Loucy (cell line): ENCODE results near the gene APBB2.

Experiments used
- H2AFZ ChIP-seq: fragments of 200-600 bp; sonication (generic); 2 replicates; pipeline ENCODE4 v1.6.0; 2016; ENCODE audit warnings: antibody characterized with exemption, mild to moderate bottlenecking, low read length, moderate library complexity
- H3F3A ChIP-seq: fragments of 200-600 bp; 2 replicates; pipeline ENCODE4 v1.6.0; 2016; ENCODE audit warnings: antibody characterized with exemption, low read depth, mild to moderate bottlenecking
- H3K27me3 ChIP-seq: fragments of 200-600 bp; sonication (generic); 2 replicates; pipeline ENCODE4 v1.6.1; 2014; ENCODE audit warnings: low read length, mild to moderate bottlenecking; ENCODE audit not compliant: insufficient read depth, poor library complexity, severe bottlenecking
- H3K36me3 ChIP-seq: fragments of 200-600 bp; sonication (generic); 2 replicates; pipeline ENCODE4 v1.6.1; 2016; ENCODE audit warnings: low read length; ENCODE audit not compliant: insufficient read depth
- H3K4me1 ChIP-seq: fragments of 200-600 bp; sonication (generic); 2 replicates; pipeline ENCODE4 v1.5.1; 2014; ENCODE audit warnings: low read length, mild to moderate bottlenecking; ENCODE audit not compliant: insufficient read depth, poor library complexity, severe bottlenecking
- H3K4me2 ChIP-seq: fragments of 200-600 bp; sonication (generic); 2 replicates; pipeline ENCODE4 v1.6.0; 2014; ENCODE audit warnings: antibody characterized with exemption, low read length, low read depth, mild to moderate bottlenecking; ENCODE audit not compliant: poor library complexity, severe bottlenecking
- H3K4me3 ChIP-seq: fragments of 200-600 bp; sonication (generic); 2 replicates; pipeline ENCODE4 v1.5.1; 2014; ENCODE audit warnings: low read length, mild to moderate bottlenecking, mixed read lengths; ENCODE audit not compliant: poor library complexity, severe bottlenecking
- H3K79me2 ChIP-seq: fragments of 200-600 bp; sonication (generic); 2 replicates; pipeline ENCODE4 v1.6.1; 2014; ENCODE audit warnings: low read length; ENCODE audit not compliant: insufficient read depth
- H3K9ac ChIP-seq: fragments of 200-600 bp; sonication (generic); 2 replicates; pipeline ENCODE4 v1.6.0; 2014; ENCODE audit warnings: mild to moderate bottlenecking, low read depth, low read length, moderate library complexity; ENCODE audit not compliant: poor library complexity, severe bottlenecking
- H3K9me2 ChIP-seq: fragments of 200-600 bp; sonication (generic); replicated peaks from 2 replicates; pipeline ENCODE4 v1.6.1; 2016; ENCODE audit warnings: low read depth, low read length, mixed read lengths
- H3K9me3 ChIP-seq: fragments of 200-600 bp; sonication (generic); 2 replicates; pipeline ENCODE4 v1.6.1; 2014; ENCODE audit warnings: mild to moderate bottlenecking, antibody characterized with exemption, low read length, low read depth; ENCODE audit not compliant: insufficient read depth
- H4K20me1 ChIP-seq: fragments of 200-600 bp; sonication (generic); 2 replicates; pipeline ENCODE4 v1.6.0; 2014; ENCODE audit warnings: antibody characterized with exemption, low read length, mild to moderate bottlenecking; ENCODE audit not compliant: insufficient read depth, poor library complexity, severe bottlenecking
- EZH2phosphoT487 ChIP-seq: fragments of 200-600 bp; IDR thresholded peaks from 2 replicates; pipeline ENCODE4 v1.6.1; 2018; ENCODE audit warnings: antibody characterized with exemption, mild to moderate bottlenecking, moderate library complexity, borderline replicate concordance
- TF ChIP-seq, protein P1 (sequence below): fragments of 200-600 bp; sonication (generic); conservative IDR thresholded peaks from 2 replicates; pipeline ENCODE4 v1.5.1; 2014; ENCODE audit warnings: mild to moderate bottlenecking, antibody characterized with exemption, low read length

Gene APBB2

DNA sequence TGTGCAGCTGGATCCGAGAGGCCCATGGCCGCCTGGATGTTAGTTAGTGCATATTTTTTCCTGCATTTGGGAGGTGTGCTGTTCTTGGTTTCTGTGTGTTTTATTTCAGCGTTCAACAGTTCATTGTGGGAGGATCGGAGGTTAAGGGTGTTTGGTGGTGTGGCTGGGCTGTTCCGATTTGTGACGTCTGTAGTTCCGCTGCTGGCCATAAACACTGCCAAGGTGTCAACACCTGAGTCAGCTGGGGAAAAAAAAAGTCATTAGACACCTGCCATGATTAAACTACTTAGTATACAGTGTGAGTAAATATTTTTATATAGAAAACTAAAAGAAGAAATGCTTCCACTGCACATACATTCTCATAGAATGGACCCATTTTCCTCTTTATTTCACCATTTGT lies 200.2 kb downstream of the APBB2 start:
- Histone ChIP-seq H2AFZ (no peak overlapping the region), H3K9me2 (no peaks in the 10 kb centered on the region), H3K36me3 (no peaks in the 10 kb centered on the region), H3K79me2 (no peaks in the 10 kb centered on the region), H3K9ac (no peak overlapping the region), H3K27me3 (no peaks in the 10 kb centered on the region), H4K20me1 (no peaks in the 10 kb centered on the region), H3K4me1 (no peaks in the 10 kb centered on the region), H3F3A (no peaks in the 10 kb centered on the region), H3K9me3 (no peaks in the 10 kb centered on the region), H3K4me3 (no peak overlapping the region), H3K4me2 (no peak overlapping the region)
- TF ChIP-seq, protein P1, sequence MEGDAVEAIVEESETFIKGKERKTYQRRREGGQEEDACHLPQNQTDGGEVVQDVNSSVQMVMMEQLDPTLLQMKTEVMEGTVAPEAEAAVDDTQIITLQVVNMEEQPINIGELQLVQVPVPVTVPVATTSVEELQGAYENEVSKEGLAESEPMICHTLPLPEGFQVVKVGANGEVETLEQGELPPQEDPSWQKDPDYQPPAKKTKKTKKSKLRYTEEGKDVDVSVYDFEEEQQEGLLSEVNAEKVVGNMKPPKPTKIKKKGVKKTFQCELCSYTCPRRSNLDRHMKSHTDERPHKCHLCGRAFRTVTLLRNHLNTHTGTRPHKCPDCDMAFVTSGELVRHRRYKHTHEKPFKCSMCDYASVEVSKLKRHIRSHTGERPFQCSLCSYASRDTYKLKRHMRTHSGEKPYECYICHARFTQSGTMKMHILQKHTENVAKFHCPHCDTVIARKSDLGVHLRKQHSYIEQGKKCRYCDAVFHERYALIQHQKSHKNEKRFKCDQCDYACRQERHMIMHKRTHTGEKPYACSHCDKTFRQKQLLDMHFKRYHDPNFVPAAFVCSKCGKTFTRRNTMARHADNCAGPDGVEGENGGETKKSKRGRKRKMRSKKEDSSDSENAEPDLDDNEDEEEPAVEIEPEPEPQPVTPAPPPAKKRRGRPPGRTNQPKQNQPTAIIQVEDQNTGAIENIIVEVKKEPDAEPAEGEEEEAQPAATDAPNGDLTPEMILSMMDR = no peak
- no peak for TF ChIP-seq EZH2phosphoT487

DNA sequence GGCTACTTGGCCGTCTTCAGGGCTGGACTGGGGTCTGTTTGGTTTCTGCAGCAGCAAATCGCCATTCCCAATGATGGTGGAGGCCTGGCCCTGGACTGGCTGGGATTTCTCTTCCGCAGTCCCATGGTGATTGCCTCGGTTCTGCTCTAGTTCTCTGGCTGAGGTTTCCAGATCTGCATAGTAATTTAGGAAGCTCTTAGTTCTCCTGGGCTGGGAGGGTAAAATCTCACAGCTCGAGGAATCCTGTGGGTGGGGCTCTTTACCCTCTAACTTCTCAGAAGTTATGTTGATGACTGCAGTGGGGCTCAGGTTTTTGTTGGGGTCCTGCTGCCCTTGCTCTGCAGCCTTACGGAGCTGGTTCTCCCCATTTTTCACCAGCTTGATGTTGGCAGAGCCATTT lies 200.6 kb downstream of the APBB2 start:
- Histone ChIP-seq H3K9me3 (no peaks in the 10 kb centered on the region), H3K36me3 (no peaks in the 10 kb centered on the region), H3K4me1 (no peaks in the 10 kb centered on the region), H3K27me3 (no peaks in the 10 kb centered on the region), H3K9me2 (no peaks in the 10 kb centered on the region), H3K79me2 (no peaks in the 10 kb centered on the region), H3K4me3 (no peak overlapping the region), H2AFZ (no peak overlapping the region), H3F3A (no peaks in the 10 kb centered on the region), H4K20me1 (no peaks in the 10 kb centered on the region), H3K9ac (no peak overlapping the region), H3K4me2 (no peak overlapping the region)
- TF ChIP-seq, protein P1 = no peak
- TF ChIP-seq EZH2phosphoT487 = no peak

DNA sequence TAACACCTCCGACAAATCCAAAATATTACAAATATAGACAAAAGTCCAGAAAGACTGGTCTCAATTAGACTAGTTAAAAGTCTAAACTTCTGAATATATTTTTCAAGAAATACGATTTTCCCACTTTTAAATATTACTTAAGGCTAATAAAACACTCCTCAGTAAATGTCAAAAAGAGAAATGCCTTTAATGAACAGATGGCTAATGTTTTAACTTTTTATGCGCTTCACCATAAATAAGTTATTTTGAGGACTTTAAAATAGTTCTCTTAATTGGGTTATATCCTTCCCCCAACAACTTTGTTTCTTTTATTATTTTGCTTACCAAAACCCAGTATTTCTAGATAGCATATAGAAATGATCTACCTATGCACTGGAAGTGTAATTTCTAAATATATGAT lies 201.4 kb downstream of the APBB2 start:
- Histone ChIP-seq H3K4me1 (no peaks in the 10 kb centered on the region), H3K27me3 (no peaks in the 10 kb centered on the region), H3K4me3 (no peak overlapping the region), H3K9me3 (no peaks in the 10 kb centered on the region), H3K4me2 (no peak overlapping the region), H2AFZ (no peak overlapping the region), H3K9ac (no peak overlapping the region), H3F3A (no peaks in the 10 kb centered on the region), H3K79me2 (no peaks in the 10 kb centered on the region), H3K36me3 (no peaks in the 10 kb centered on the region), H3K9me2 (no peaks in the 10 kb centered on the region), H4K20me1 (no peaks in the 10 kb centered on the region)
- TF ChIP-seq EZH2phosphoT487 = no peak
- TF ChIP-seq, protein P1 = no peak
